ENCODE data around the gene PDGFRA.

The PDGFRA gene

GRCh38 chr4:54265366-54265765 lies 36.3 kb downstream of the PDGFRA start:
- DNase-seq, result no peak

- DNase-seq, result no peak
Measured at GRCh38 chr4:54268151-54268550, 39.1 kb downstream of the PDGFRA start.

- DNase-seq, result no peak
Measured at GRCh38 chr4:54271464-54271863, 42.4 kb downstream of the PDGFRA start.

- no peak for DNase-seq
Measured at GRCh38 chr4:54272051-54272450, 43.0 kb downstream of the PDGFRA start.

- no peak for DNase-seq
Measured at GRCh38 chr4:54274264-54274663, 45.2 kb downstream of the PDGFRA start.

- DNase-seq, result no peak
Measured at GRCh38 chr4:54274795-54275665, 45.9 kb downstream of the PDGFRA start.

GRCh38 chr4:54276641-54277430 lies 47.7 kb downstream of the PDGFRA start:
- DNase-seq, result no peak

GRCh38 chr4:54277691-54278090 lies 48.6 kb downstream of the PDGFRA start:
- no peak for DNase-seq

GRCh38 chr4:54278216-54278615 lies 49.1 kb downstream of the PDGFRA start:
- DNase-seq, result no peak

GRCh38 chr4:54281054-54281766 lies 52.1 kb downstream of the PDGFRA start:
- DNase-seq, result no peak

- no peak for DNase-seq
Measured at GRCh38 chr4:54282837-54283236, 53.7 kb downstream of the PDGFRA start.

- DNase-seq, result no peak
Measured at GRCh38 chr4:54289316-54289715, 60.2 kb downstream of the PDGFRA start.

GRCh38 chr4:54290980-54291379 lies 61.9 kb downstream of the PDGFRA start:
- no peak for DNase-seq

- DNase-seq, result no peak
Measured at GRCh38 chr4:54296548-54297203, 67.6 kb downstream of the PDGFRA start.

GRCh38 chr4:54308110-54308509 lies 79.0 kb downstream of the PDGFRA start:
- no peak for DNase-seq

- DNase-seq, result no peak
Measured at GRCh38 chr4:54315561-54316538, 86.8 kb downstream of the PDGFRA start.

- DNase-seq, result no peak
Measured at GRCh38 chr4:54317690-54318089, 88.6 kb downstream of the PDGFRA start.

- DNase-seq, result peak; percentile 7 to 14
Measured at GRCh38 chr4:54318904-54319303, 89.8 kb downstream of the PDGFRA start.

- DNase-seq, result no peak
Measured at GRCh38 chr4:54320826-54321685, 92.0 kb downstream of the PDGFRA start.

- peak; percentile 40 to 41 for DNase-seq
Measured at GRCh38 chr4:54322818-54323417, 93.8 kb downstream of the PDGFRA start.
